ENCODE data around the gene LCN10. TPM values are rescaled to one million over a fixed set of nuclear protein-coding genes. Genes with fewer than 3 reads are reported as not detected.
A peak's percentile ranks its signal among the peaks of the same experiment; 100 is the strongest.
"Not testable (repeated sequence)": the region's sequence is repeated elsewhere in the genome, so short reads cannot be mapped to it uniquely, and the experiment has no call there.

LCN10 gene
- total RNA-seq, 1 donor from 2014 or later = not detected

GRCh38 chr9:136773386-136774044 is 30.8 kb upstream of the LCN10 start:
- DNase-seq (ENCODE audit: low read depth) = no peak

GRCh38 chr9:136771907-136772415 is 29.2 kb upstream of the LCN10 start:
- no peak for DNase-seq (ENCODE audit: low read depth)

GRCh38 chr9:136769710-136770191 is 27.0 kb upstream of the LCN10 start:
- no peak for DNase-seq (ENCODE audit: low read depth)

- DNase-seq (ENCODE audit: low read depth) = peak; percentile 80
Measured at GRCh38 chr9:136766410-136767120, 23.8 kb upstream of the LCN10 start.

GRCh38 chr9:136765745-136766409 is 23.1 kb upstream of the LCN10 start:
- DNase-seq (ENCODE audit: low read depth) = not testable (repeated sequence)

GRCh38 chr9:136765041-136765440 is 22.3 kb upstream of the LCN10 start:
- no peak for DNase-seq (ENCODE audit: low read depth)

GRCh38 chr9:136764301-136764891 is 21.7 kb upstream of the LCN10 start, which contains the start of gene LCN15:
TSS of gene LCN15 (minus strand) at chr9:136764518. CDS start at chr9:136764488, 30 bp downstream.
- DNase-seq (ENCODE audit: low read depth) = no peak

GRCh38 chr9:136763649-136764035 is 20.9 kb upstream of the LCN10 start:
- no peak for DNase-seq (ENCODE audit: low read depth)

- DNase-seq (ENCODE audit: low read depth) = no peak
Measured at GRCh38 chr9:136762915-136763648, 20.3 kb upstream of the LCN10 start.

- DNase-seq (ENCODE audit: low read depth) = no peak
Measured at GRCh38 chr9:136762221-136762691, 19.5 kb upstream of the LCN10 start.

- DNase-seq (ENCODE audit: low read depth) = no peak
Measured at GRCh38 chr9:136761545-136761981, 18.8 kb upstream of the LCN10 start.

GRCh38 chr9:136760834-136761544 is 18.2 kb upstream of the LCN10 start:
- DNase-seq (ENCODE audit: low read depth) = peak; percentile 66

- DNase-seq (ENCODE audit: low read depth) = no peak
Measured at GRCh38 chr9:136760424-136760823, 17.7 kb upstream of the LCN10 start.

GRCh38 chr9:136759436-136760325 is 16.9 kb upstream of the LCN10 start:
- no peak for DNase-seq (ENCODE audit: low read depth)

- no peak for DNase-seq (ENCODE audit: low read depth)
Measured at GRCh38 chr9:136759001-136759400, 16.3 kb upstream of the LCN10 start.

GRCh38 chr9:136757751-136758140 is 15.0 kb upstream of the LCN10 start:
- no peak for DNase-seq (ENCODE audit: low read depth)

- DNase-seq (ENCODE audit: low read depth) = peak; percentile 91
Measured at GRCh38 chr9:136757328-136757727, 14.6 kb upstream of the LCN10 start.

- DNase-seq (ENCODE audit: low read depth) = no peak
Measured at GRCh38 chr9:136756836-136757235, 14.1 kb upstream of the LCN10 start.

GRCh38 chr9:136756134-136756438 is 13.3 kb upstream of the LCN10 start:
- DNase-seq (ENCODE audit: low read depth) = no peak

Data from myocyte (in vitro differentiated cells).